Measurements from ENCODE around the gene GPR162.

The GPR162 gene

DNA sequence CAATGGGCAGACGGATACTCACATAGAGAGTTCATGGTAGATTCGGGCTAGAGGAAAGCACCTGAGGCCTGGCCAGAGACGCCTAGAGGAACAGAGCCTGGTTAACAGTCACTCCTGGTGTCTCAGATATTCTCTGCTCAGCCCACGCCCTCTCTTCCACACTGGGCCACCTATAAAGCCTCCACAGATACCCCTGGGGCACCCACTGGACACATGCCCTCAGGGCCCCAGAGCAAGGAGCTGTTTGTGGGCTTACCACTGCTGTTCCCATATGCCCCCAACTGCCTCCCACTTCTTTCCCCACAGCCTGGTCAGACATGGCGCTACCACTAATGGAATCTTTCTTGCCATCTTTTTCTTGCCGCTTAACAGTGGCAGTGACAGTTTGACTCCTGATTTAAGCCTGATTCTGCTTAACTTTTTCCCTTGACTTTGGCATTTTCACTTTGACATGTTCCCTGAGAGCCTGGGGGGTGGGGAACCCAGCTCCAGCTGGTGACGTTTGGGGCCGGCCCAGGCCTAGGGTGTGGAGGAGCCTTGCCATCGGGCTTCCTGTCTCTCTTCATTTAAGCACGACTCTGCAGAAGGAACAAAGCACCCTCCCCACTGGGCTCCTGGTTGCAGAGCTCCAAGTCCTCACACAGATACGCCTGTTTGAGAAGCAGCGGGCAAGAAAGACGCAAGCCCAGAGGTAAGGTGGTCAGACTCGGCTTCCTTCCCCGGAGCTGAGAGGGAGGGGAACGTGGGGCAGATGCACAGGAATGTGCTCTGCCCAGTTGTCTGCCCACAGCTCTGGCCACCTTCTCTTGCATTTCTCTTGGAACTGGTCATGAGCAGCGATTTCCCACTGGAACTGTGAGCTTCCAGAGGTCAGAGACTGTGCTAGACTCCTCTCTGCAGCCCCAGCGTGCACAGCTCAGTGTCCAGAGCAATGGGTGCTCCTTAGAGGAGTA is 32.4 kb upstream of the GPR162 start, which contains the start of gene CD4:
Gene CD4, plus strand, starts transcription at position 557 of the 953 bp plus-strand sequence. CDS start 10,611 bp downstream, outside the sequence.
- peak; percentile 40 to 90 (median 55) for DNase-seq

DNA sequence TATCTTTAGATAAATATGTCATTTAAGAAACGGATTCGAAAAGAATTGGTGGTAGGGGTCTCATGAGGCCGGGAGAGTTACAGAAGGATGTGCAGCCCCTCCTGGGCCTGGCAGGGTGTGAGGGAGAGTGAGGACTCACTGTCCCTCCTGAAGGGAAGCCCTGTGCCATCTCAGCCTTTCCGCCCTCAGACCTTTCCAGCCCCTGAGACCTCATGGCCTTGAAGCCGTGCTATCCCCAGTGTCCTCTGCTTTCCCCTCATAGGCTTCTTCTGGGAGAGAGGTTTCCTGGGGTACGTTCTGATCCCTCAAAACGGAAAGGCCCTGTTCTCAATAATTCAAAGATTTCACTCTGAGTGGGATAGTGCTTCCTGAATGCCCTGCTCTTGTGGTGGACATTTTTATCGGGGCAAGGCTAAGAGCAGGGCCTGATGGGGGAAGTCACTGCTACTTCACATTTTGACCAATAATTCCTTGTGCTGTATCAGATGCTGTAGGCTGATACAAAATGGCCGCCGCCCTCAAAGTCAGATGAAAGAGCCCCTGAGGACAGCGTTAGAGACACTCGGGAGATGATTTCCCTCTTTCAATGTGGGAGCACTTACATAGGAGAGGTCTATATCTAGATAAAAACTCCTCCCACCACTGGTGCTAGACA is 31.0 kb upstream of the GPR162 start:
- peak in 4 of 5 donors; percentile 31 to 64 (median 46) for DNase-seq

DNA sequence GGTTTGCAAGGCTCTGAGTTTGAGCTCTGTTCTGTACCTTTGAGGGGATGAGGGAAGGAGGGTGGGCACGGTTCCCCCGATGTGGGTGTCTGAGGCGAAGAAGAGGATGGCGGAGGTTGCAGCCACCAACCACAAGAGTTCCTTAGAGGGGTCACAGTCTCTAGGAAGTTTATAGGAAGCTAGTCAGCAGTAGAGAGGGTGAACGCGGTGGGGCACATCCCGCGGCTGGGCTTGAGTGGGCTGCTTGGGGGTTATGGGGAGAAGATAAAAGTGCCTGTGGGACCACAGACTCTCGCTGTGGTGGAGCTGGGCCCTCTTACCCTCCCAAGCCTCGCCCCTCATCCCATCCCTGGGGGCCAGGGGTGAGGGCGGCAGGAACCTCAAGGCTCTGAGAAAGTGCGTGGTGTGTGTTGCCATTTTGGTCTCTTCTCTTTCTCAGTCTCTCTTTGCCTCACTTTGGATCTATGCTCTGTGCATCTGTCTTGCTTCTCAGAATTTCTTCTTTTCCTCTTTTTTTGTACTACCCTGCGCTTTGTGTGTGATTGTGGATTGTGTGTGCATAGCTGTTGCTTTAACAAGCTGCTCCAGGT is 29.6 kb upstream of the GPR162 start:
- DNase-seq: no peak

DNA sequence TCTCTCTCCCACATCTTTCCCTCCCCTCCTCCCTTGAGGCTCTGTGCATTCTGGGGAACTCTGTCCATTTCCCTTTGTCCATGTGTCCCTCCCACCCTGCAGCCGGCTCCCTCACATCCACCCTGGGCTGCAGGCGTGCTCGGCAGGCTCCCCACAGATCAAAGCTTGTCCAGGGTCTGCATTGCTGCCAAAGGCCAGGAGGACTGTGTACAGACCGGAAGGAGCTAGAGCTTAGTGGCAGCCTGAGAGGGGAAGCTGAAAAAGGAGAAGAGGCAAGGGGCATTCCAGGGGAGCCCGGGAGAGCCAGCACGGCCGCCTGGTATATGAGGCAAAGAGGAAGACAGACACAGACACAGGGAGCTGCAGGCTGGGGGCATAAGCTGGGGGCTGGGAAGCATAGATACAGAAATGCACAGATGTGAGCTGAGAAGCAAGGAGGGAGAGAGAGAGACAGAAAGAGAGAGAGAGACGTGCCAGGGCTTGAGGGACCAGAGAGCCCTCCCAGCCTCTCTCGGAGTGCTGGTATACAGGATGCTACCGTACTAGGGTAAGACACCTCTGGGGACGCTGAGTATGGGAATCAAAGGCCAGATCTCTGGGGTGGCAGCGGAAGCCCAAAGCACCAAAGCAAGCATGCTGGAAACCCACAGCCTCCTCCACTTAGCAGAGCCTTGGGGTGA is 29.0 kb upstream of the GPR162 start:
- peak in 3 of 5 donors; percentile 21 to 68 (median 54) for DNase-seq

DNA sequence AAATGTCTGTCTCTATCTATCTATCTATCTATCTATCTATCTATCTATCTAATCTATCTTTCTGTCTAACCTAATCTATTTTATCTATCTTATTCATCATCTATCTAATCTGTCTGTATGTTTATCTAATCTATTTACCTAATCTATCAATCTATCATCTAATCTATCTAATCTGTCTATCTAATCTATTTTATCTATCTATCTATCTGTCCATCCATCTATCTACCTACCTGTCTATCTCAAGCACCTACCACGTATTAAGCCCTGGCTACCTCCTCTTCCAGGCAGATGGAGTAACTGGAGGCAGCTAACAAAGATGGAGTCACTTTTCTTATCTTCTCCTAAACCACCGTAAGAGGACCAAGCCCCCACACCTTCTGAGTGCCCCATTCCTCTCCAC is 26.5 kb upstream of the GPR162 start:
- no peak for DNase-seq

DNA sequence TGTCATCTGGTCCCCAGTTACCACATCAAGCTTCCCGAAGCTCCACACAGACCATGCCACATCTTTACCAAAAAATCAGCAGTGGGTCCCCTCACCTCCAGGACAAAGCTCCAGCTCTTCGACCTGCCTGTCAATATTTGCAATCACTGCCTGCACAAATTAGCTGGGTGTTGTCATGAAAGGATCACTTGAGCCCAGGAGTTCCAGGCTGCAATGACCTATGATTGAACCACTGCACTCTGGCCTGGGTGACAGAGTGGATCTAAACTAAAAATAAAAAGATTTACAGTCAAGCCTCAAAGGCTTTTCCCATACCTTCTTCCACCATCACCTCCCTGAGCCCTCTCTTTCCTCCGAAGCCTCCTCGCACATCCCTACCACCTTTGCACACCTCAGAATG is 25.0 kb upstream of the GPR162 start:
- DNase-seq: no peak

DNA sequence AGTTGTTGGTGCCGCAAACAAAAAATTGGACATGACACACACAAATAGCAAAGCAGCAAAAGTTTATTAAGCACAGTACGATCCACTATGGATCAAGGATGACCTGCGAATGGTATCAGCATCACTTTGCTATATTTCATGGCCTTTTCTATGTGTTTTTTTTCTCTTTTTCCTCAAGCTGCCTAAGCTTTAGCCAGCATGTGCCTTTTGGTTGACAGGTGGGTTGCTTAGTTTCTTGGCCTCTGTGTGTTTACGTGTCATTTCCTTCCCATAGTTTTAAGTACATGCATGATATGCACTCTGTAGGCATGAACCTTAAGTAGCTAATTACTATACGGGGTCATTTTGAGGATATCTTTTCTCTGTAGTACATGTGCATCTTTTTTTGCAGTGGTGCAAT is 22.5 kb upstream of the GPR162 start:
- no peak for DNase-seq

DNA sequence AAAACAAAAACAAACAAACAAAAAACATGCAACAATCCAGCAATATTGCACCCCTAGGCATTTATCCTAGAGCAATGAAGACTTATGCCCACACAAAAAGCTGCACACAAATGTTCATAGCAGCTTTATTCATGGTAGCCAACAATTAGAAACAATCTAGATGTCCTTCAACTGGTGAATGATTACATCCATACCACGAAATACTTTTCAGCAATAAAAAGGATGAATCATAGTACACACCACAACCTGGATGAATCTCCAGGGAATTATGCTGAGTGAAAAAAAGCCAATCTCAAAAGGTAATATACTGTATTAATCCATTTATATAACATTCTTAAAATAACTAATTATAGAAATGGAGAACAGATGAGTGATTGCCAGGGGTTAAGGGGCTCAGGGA is 14.5 kb upstream of the GPR162 start:
- no peak for DNase-seq

DNA sequence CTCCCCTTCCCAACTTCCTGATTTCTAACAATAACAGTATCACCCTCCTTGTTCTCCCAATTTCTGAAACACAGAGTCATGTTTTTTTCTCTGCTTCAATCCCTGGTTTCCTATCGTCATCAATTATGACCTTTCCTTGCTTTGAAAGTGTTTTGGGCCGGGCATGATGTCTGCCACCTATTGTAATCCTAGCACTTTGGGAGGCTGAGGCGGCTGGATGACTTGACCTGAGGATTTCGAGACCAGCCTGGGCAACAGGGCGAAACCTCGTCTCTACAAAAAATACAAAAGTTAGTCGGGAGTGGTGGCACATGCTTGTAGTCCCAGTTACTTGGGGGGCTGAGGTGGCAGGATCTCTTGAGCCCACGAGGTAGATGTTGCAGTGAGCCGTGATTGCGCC is 12.6 kb upstream of the GPR162 start:
- DNase-seq: no peak

DNA sequence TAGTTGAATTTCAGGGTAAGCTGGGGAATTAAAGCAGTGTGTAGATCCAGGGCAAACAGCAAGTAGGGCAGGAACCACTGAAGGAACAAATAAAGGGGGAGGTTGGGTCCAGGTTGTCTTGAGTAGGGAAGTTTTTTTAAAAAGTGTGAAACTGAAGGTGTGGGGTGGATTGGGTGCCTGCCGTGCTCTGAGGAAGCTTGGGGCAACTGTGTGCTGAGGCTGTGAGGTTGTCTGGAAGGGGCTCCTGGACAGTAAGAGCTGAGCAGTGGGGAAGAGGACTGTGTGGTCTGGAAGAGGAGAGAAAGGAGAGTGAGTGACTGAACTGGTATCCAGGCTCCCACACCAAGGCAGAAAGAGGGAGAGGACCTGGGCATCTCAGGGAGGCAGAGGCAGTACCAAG is 10.9 kb upstream of the GPR162 start:
- no peak for DNase-seq

DNA sequence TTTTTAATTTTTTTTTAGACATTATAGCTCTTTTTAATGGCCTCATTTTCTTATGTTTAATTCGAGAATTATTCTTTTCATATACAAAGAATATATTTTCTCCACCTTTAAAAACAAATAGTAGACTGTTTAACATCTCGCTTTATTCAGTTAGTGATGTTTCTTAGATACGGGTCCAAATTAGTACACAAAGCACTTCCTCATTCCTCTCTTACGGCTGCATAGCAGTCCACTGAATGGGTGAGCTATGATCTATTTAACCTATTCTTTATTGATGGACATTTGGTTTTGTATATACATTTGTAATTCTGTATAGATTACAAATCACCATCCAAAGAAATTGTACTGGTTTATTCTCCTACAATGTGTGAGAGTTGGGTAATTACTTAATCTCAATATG is 8.3 kb upstream of the GPR162 start:
- DNase-seq: no peak

DNA sequence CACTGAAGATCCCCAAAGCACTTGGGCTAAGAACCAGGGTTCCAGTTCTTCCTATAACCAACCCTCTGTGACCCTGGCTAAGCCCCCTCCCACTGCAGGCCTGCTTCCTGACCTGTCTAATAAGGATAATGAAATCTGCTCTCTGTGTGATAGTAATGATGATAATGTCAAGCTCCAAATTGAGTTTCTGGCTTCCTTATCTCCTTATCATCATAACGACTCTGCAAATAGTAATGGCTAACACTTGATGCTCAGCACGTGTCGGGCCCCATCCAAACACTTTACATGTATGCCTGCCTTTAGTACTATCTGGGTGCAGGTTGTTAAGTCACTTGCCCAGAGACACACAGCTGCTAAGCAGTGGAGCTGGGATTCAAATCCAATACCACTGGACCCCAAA is 5.0 kb upstream of the GPR162 start:
- DNase-seq: no peak

DNA sequence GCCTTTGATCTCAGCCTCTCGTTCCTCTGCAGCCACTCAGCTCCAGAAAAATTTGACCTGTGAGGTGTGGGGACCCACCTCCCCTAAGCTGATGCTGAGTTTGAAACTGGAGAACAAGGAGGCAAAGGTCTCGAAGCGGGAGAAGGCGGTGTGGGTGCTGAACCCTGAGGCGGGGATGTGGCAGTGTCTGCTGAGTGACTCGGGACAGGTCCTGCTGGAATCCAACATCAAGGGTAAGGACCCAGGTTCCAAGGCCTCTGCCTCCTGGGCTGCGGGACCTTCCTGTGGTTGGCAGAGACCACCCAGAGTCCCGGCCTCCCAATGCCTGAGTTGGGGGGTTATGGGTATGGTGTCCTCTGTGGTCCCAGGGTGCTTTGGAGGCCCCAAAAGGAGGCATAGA is 4.5 kb upstream of the GPR162 start:
- no peak for DNase-seq

DNA sequence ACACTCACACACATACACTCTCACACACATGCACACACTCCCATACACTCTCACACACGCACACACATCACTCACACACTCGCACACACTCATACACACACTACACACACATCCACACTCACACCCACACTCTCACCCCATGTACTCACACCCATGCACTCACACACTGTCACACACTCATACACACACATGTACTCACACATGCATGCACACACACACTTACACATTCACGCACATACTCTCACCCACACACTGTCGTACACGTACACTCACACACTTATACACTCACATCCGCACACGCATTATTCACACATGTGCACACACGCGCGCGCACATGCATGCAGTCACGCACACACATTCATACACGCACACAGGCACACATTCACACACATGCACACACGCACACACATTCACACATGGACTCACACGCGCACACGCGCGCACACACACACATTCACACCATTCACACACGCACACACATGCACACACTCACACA is 3.9 kb upstream of the GPR162 start:
- no peak for DNase-seq

DNA sequence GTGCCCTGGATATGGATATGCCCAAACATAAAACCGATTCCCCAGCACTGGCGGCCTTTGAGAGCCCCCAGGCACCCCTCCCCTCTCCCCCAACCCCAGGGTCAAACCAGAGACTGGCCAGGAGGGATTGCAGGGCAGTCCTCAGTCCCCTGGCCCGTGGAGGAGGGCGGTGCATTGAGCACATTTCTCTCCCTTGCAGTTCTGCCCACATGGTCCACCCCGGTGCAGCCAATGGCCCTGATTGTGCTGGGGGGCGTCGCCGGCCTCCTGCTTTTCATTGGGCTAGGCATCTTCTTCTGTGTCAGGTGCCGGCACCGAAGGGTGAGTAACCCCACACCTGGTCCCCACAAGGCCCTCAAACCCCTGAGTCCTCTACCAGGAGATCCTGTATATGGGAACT is 3.4 kb upstream of the GPR162 start:
- no peak for DNase-seq

DNA sequence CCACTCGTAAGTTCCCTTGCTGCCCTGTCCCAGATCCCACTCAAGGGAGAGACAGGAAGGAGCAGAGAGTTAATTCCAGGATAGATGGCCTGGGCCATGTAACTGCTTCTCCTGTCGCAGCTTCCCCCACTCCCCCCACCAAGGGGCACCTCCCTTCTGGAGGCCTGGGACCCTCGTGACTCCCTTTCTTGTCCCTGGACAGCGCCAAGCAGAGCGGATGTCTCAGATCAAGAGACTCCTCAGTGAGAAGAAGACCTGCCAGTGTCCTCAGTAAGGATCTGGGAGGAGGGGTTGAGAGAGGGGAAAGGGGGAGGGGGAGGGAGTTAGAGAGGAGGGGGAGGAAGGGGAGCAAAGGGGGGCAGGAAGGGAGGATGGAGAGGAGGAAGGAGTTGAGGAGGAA is 3.0 kb upstream of the GPR162 start:
- DNase-seq: no peak

DNA sequence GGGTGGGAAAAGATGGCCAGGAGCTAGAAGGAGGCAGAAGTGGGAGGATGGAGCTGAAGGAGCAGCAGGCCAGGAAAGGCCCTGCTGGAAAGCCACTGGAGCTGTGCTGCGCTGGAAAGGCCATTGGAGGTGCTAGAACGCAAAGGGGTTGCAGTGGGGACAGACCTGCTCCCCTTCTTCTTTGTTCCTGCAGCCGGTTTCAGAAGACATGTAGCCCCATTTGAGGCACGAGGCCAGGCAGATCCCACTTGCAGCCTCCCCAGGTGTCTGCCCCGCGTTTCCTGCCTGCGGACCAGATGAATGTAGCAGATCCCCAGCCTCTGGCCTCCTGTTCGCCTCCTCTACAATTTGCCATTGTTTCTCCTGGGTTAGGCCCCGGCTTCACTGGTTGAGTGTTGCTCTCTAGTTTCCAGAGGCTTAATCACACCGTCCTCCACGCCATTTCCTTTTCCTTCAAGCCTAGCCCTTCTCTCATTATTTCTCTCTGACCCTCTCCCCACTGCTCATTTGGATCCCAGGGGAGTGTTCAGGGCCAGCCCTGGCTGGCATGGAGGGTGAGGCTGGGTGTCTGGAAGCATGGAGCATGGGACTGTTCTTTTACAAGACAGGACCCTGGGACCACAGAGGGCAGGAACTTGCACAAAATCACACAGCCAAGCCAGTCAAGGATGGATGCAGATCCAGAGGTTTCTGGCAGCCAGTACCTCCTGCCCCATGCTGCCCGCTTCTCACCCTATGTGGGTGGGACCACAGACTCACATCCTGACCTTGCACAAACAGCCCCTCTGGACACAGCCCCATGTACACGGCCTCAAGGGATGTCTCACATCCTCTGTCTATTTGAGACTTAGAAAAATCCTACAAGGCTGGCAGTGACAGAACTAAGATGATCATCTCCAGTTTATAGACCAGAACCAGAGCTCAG is 2.3 kb upstream of the GPR162 start:
- no peak for DNase-seq

DNA sequence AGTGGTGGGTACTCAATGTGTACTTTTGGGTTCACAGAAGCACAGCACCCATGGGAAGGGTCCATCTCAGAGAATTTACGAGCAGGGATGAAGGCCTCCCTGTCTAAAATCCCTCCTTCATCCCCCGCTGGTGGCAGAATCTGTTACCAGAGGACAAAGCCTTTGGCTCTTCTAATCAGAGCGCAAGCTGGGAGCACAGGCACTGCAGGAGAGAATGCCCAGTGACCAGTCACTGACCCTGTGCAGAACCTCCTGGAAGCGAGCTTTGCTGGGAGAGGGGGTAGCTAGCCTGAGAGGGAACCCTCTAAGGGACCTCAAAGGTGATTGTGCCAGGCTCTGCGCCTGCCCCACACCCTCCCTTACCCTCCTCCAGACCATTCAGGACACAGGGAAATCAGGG is 1.5 kb upstream of the GPR162 start:
- DNase-seq: no peak

DNA sequence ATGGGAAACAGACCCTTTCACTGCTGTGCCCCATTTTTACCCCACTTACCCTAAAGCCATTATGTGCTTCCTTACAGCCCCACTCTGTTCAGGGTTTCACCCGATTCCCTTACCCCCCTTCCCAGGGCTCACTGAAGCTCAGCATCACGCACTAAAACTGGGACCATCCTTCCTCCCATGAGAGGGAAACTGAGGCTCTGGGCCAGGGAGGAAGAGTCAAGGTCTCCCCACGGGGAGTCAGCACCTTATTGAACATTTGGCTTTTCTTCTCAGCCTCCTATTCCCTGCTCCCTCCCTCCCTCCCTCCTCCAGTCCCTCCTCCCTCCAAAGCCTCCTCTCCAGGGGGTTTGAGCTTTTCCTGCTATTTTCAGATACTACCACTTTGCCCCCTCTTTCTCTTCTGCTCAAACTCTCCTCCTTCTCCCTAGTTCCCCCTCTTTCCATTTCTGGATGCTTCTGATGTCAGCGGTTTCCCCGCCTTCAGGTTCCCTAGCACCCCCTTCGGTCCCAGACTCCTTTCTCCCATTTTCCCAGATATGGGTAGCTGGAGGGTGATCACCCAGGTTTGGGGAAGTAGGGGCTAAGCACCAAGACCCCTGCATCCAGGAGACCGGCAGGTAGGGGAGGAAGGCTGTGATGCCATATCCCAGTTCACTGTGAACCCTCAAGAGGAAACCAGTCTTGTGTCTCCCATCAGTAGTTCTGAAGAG is 960 bp downstream of the GPR162 start:
- DNase-seq: no peak

DNA sequence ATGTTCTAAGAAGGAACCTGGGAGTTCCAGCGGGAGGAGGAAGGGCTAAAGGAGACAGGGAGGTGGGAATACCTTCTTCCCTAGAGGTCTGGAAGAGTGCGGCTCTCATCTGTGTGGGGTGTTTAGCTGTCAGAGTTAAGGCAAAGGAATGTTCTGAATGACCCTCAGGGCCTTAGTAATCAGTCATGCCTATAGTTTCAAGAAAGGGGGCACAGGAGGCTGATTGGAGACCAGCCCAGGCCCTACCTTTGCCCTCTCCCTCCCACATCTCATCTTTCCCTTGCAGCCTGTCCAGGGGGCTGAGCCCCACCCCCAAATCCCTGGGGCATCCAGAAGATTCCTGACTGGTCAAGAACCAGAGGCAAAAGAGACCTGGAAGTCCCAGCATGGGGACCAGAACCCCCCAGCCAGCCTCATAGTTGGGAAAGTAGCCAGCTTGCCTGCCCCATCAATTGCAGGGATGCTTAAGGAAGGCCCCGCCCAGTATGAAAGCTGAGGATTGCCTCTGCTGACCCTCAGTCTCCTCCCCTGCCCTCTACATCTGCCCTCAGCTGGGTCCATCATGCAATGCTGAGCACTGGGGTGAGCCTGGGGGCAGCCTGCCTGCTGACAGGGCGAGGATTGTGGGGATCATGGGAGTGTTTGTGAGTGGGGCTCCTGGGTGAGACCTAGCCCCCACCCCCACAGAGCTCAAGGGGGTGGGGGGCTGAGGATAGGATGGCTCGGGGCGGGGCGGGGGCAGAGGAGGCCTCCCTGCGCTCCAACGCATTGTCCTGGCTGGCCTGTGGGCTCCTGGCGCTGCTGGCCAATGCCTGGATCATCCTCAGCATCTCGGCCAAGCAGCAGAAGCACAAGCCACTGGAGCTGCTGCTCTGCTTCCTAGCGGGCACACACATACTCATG is 1.8 kb downstream of the GPR162 start:
- no peak for DNase-seq
